Stomach (tissue), 9 donors: ENCODE measurements around the gene ABCC1. TPM values are rescaled to one million over a fixed set of nuclear protein-coding genes. Genes with fewer than 3 reads are reported as not detected.
A peak's percentile ranks its signal among the peaks of the same experiment; 100 is the strongest.
"Not testable (repeated sequence)": the region's sequence is repeated elsewhere in the genome, so short reads cannot be mapped to it uniquely, and the experiment has no call there.

Experiments
- DNase-seq, 2 donors: peaks; one replicate each; pipeline versions ENCODE4 v3.0.0 to v3.0.0-alpha.2; 2013 to 2019
- H3K27ac ChIP-seq, 5 donors: fragments of 200-600 bp in 4 of 5; sonication (generic) in 4 of 5; one replicate each; pipeline ENCODE4 v1.5.1; 2013 to 2019; ENCODE audit warnings: mild to moderate bottlenecking in 1 of 5, moderate library complexity in 1 of 5
- H3K27me3 ChIP-seq, 3 donors: fragments of 200-600 bp; sonication (generic); one replicate each; pipeline ENCODE4 v1.5.1; 2017 to 2019; ENCODE audit warnings: mixed run types in 1 of 3
- H3K36me3 ChIP-seq, 4 donors: fragments of 200-600 bp; sonication (generic); 1 replicate in 3 of 4; 2 replicates in 1 of 4; pipeline ENCODE4 v1.5.1; 2016 to 2019
- H3K4me1 ChIP-seq, 4 donors: fragments of 200-600 bp; sonication (generic); one replicate each; pipeline ENCODE4 v1.5.1; 2016 to 2019
- H3K4me3 ChIP-seq, 4 donors: fragments of 200-600 bp; sonication (generic) in 3 of 4; one replicate each; pipeline ENCODE4 v1.5.1; 2016 to 2019; ENCODE audit warnings: mild to moderate bottlenecking in 1 of 4
- H3K9me3 ChIP-seq, 4 donors: fragments of 200-600 bp; sonication (generic); one replicate each; pipeline ENCODE4 v1.5.1; 2016 to 2019
- CTCF ChIP-seq, 7 experiments: fragments of 450-650 bp in 4 of 7; fragments of 200-600 bp in 3 of 7; sonication (generic) in 3 of 7; IDR thresholded peaks; one replicate each; pipeline ENCODE4 v1.5.1; 2016 to 2019; ENCODE audit warnings: antibody characterized with exemption in 7 of 7, control low read depth in 2 of 7, mild to moderate bottlenecking in 1 of 7
- EP300 ChIP-seq: sonication (generic); formaldehyde crosslinking; IDR thresholded peaks from one replicate; pipeline ENCODE4 v1.6.1; 2017; ENCODE audit warnings: antibody characterized with exemption
- POLR2A ChIP-seq, 4 donors: fragments of 450-650 bp; IDR thresholded peaks; one replicate each; pipeline ENCODE4 v1.6.1; 2016; ENCODE audit warnings: antibody characterized with exemption in 4 of 4, control low read depth in 2 of 4, mild to moderate bottlenecking in 1 of 4, moderate library complexity in 1 of 4
- POLR2AphosphoS5 ChIP-seq, 3 donors: sonication (generic); formaldehyde crosslinking; IDR thresholded peaks; one replicate each; pipeline ENCODE4 v1.6.1; 2016; ENCODE audit warnings: antibody characterized with exemption in 3 of 3
- WGBS, 5 donors: extraction: QIAGEN DNeasy Blood & Tissue Kit in 3 of 5; methylation state at CpG; one replicate each; pipeline versions ENCODE4 v1.1.5 to v1.1.7; 2013 to 2018; 5-methylcytosine and 5-hydroxymethylcytosine counted together
- intact Hi-C: fragments of 100-400 bp; cut with DNase I; formaldehyde crosslinking; loops from one replicate; pipeline ENCODE4 v1.15.1; 2023; ENCODE audit warnings: low total_unique reads
- polyA plus RNA-seq, 3 donors: library from polyadenylated mRNA; stranded (reverse); fragments of 200-250 nt; gene quantifications; one replicate each; pipeline ENCODE4 v1.2.3, GENCODE V29; 2013
- total RNA-seq, 5 donors: library from RNA; depleted of rRNA; stranded (reverse); fragments of >200 nt; gene quantifications; one replicate each; pipeline versions ENCODE4 v1.1.0 to v1.2.3, GENCODE V29; 2014 to 2016
- donor health status: healthy with polysubstance abuse.
- donor health status: Bipolar disorder and iron deficiency.
- donor health status: healthy.

ABCC1 gene
- total and polyA plus RNA-seq, 8 donors: 2.3 to 105 (median 24.9) TPM

- TF ChIP-seq POLR2A (IDR thresholded peaks at IDR 0.05): no peak
- no peak for TF ChIP-seq EP300
- TF ChIP-seq CTCF (IDR thresholded peaks at IDR 0.05): no peak
- no peak for TF ChIP-seq POLR2AphosphoS5 (IDR thresholded peaks at IDR 0.05)
- H3K4me3 ChIP-seq: no peak overlapping the region
- peaks cover 29 to 93% (median 73%) of the 10 kb centered on the region in 4 donors for H3K36me3 ChIP-seq
- peaks cover 13 to 60% (median 31%) of the 10 kb centered on the region in 4 donors for H3K4me1 ChIP-seq
- no peaks in the 10 kb centered on the region for H3K27me3 ChIP-seq
- DNase-seq: no peak
- 68 to 81% (median 76%) methylated on average over 8 of the region's 8 CpGs for WGBS, 5 donors
- H3K9me3 ChIP-seq: no peaks in the 10 kb centered on the region
- intact Hi-C loops: no loop called here
- H3K27ac ChIP-seq: peak overlapping the region in 1 of 5 donors; percentile 86
Observed at GRCh38 chr16:16100631-16101030, 151.2 kb downstream of the ABCC1 start.

- no peak for DNase-seq
- Histone ChIP-seq H3K9me3 (no peaks in the 10 kb centered on the region), H3K4me3 (no peak overlapping the region), H3K4me1 (peaks cover 3 to 50% (median 23%) of the 10 kb centered on the region in 4 donors), H3K27ac (peak overlapping the region in 1 of 5 donors; percentile 54), H3K27me3 (no peaks in the 10 kb centered on the region), H3K36me3 (peaks cover 28 to 100% (median 76%) of the 10 kb centered on the region in 4 donors)
- TF ChIP-seq POLR2A (IDR thresholded peaks at IDR 0.05) (no peak), CTCF (IDR thresholded peaks at IDR 0.05) (no peak), POLR2AphosphoS5 (IDR thresholded peaks at IDR 0.05) (no peak), EP300 (no peak)
- intact Hi-C loops: no loop called here
- WGBS, 5 donors: 75 to 86% (median 80%) methylated on average over 5 of the region's 5 CpGs
Observed at GRCh38 chr16:16101585-16101984, 152.2 kb downstream of the ABCC1 start.

GRCh38 chr16:16102738-16103137 lies 153.3 kb downstream of the ABCC1 start:
- intact Hi-C loops: no loop called here
- peaks cover 0 to 40% (median 17%) of the 10 kb centered on the region in 4 donors for H3K4me1 ChIP-seq
- no peaks in the 10 kb centered on the region for H3K27me3 ChIP-seq
- peaks cover 32 to 100% (median 77%) of the 10 kb centered on the region in 4 donors for H3K36me3 ChIP-seq
- H3K27ac ChIP-seq: peak overlapping the region in 1 of 5 donors; percentile 54
- H3K9me3 ChIP-seq: no peaks in the 10 kb centered on the region
- H3K4me3 ChIP-seq: no peak overlapping the region
- TF ChIP-seq EP300: no peak
- no peak for TF ChIP-seq CTCF (IDR thresholded peaks at IDR 0.05)
- TF ChIP-seq POLR2A (IDR thresholded peaks at IDR 0.05): no peak
- no peak for TF ChIP-seq POLR2AphosphoS5 (IDR thresholded peaks at IDR 0.05)
- DNase-seq: no peak
- 89 to 97% (median 93%) methylated on average over 3 to 4 of the region's 4 CpGs for WGBS, 5 donors

- intact Hi-C loops, H3K27me3 ChIP-seq, H3K9me3 ChIP-seq, H3K4me3 ChIP-seq, DNase-seq, H3K27ac ChIP-seq: not testable (repeated sequence)
- Histone ChIP-seq H3K4me1 (peaks cover 0 to 34% (median 12%) of the 10 kb centered on the region in 4 donors), H3K36me3 (peaks cover 26 to 97% (median 77%) of the 10 kb centered on the region in 4 donors)
- 85 to 94% (median 92%) methylated on average over 9 to 16 of the region's 16 CpGs for WGBS, 5 donors
Observed at GRCh38 chr16:16104132-16104803, 154.9 kb downstream of the ABCC1 start.

- Histone ChIP-seq H3K36me3 (peaks cover 31 to 97% (median 80%) of the 10 kb centered on the region in 4 donors), H3K4me1 (peaks cover 0 to 29% (median 7%) of the 10 kb centered on the region in 4 donors)
- H3K27me3 ChIP-seq, H3K4me3 ChIP-seq, H3K27ac ChIP-seq, intact Hi-C loops, H3K9me3 ChIP-seq, DNase-seq: not testable (repeated sequence)
- 92 to 97% (median 97%) methylated on average over 16 to 21 of the region's 21 CpGs; no CpG with 5 or more reads in 1 of the 5 donors for WGBS, 5 donors
Observed at GRCh38 chr16:16104804-16105141, 155.4 kb downstream of the ABCC1 start.
